GM20431 (cell line): ENCODE data around the gene RBM33.

Experiments used
- in situ Hi-C: fragments of 300-500 bp; cut with MseI, MboI; formaldehyde crosslinking; loops from one replicate; pipeline ENCODE4 v1.15.0; 2020; ENCODE audit warnings: low sequenced_read_pairs; ENCODE audit not compliant: unreplicated experiment

RBM33 gene

GRCh38 chr7:155714702-155715101 lies 70.2 kb downstream of the RBM33 start:
- in situ Hi-C loops, result no loop called here

DNA sequence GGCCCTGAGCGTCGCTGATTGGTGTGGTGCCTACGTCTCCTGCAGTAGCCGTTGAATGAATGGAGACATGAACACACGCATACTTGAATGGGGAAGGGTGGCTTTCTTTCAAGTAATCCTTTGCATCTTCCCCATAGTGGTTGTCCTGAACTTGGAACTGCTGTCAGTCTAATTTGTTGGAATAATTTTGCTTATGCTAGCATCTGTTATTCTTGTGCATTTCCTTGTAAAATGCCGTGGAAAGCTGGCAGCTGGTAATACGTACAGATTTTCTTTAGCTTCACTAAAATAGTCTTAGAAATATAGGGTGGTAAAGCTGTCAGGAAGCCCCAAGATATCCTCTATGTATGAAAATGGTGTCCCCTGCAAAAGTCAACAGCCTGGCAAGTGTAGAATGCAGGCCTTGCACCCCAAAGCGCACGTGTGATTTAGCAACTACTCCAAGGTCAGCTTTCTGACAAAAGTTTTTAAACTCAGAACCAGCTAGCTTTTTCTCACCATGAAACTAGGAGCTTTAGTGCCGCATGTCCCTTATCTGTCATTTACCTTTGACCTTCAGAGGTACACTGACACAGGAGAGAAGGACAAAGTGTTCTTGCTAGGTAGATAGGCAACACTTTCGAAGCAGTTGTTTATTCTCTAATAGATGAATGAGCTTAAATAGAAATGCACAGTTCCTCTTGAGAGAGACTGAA lies 70.8 kb downstream of the RBM33 start:
- in situ Hi-C loops, result no loop called here

DNA sequence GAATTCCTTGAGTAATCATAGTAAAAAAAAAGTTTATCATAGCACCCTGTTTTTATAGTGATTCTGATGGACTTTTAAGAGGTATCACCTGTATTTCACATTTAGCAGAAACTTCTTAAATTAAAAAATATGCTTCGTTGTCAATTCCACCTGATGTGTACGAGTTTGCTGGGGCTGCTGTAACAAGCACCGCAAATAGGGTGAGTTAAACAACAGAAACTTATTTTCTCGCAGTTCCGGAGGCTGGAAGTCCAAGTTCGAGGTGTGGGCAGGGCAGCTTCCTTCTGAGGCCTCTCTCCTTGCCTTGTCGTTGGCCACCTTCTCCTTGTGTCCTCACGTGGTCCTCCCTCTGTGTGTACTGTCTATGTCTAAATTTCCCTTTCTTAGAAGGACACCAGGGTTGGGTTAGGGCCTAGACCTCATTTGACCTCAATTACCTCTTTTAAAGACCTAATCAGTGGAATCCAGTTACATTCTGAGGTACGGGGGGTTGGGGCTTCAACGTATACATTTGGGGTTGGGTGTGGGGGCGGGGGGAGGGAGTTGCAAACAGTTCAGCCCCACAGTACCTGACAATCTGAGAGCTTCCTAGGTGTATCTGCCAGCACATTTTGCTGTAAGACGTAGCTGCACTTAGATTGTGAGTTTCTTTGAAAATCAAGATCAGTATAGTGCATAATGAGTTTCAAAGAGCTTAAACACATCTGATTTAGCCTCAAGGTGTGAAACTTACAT lies 72.7 kb downstream of the RBM33 start:
- in situ Hi-C loops, result no loop called here

DNA sequence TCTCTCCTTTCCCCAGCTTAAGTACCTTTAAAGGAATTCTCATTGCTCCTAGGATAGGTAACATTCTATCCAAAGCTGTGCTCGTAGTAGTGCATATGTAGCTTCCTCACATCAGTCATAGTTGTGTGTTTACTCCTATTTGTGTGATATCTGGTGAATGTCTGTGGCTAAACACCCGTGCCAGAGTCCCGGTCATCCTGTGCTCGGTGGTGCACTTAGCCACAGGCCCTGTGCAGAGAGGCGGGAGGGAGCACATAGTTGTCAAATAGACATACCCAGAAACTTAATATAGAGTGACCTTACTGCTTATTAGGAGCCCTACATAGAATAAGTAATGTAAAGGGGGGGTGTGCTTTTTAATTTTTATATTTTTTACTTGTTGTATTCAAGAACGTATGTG lies 76.6 kb downstream of the RBM33 start:
- in situ Hi-C loops, result no loop called here

DNA sequence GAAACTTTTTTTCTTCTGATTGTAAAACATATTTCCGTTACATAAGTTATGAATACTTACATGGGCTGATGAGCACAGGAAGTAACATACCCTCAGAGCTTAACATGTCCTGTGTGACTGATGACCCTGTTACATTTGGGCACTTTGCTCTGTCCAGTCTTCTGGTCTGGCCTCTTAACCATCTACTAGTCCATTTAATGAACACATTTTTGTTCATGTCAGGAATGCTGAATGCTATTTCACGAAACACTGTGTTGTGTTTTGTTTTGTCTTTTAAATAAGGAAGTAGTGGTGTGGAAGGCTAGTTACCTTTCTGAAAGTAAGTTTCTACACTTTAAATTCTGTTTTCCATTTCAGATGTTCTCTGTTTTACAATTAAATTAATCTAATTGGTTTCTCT lies 77.7 kb downstream of the RBM33 start:
- in situ Hi-C loops, result no loop called here

DNA sequence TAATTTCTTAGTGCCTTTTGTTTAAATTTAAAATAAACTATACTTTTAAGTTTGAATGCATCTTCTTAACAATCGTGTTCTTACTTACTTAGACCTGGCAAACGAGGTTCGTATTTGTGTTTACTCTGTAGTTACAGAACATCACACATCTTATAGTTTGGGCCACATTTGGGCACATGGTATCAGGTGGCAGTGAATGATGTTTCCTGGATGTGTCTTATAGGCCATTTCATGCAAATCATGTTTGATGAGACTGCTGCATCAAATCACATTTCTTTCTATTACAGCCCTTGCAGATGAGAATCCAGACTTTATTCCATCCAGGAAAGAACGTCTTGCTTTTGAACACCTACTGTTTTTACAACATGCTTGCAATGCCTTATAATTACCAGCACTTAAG lies 78.5 kb downstream of the RBM33 start:
- in situ Hi-C loops, result no loop called here

DNA sequence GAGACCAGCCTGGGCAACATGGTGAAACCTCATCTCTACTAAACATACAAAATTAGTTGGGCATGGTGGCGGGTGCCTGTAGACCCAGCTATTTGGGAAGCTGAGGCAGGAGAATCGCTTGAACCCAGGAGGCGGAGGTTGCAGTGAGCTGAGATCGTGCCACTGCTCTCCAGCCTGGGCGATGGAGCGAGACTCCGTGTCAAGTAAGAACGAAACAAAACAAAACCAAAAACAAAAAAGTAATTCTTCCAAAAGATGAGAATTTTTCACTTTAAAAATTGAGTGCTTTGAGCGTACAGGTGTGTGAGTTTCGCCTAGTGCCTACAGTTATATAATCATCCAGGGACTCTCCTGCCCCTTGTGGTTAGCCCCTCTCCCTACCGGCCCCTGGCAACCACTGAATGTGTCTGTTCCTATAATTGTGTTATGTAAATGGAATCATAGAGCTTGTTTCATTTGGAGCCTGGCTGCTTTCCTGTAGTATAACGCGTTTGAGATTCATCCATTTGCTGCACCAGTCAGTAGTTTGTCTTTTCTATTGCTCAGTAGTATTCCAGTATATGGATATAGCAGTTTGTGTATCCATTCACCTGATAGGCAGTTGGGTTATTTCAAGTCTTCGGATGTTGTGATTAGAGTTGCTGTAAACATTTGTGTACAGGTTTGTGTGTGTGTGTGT lies 80.0 kb downstream of the RBM33 start:
- in situ Hi-C loops, result loop anchor here (25.0 kb wide), 1 partner anchor 337 kb away; no protein-coding TSS in a partner anchor

DNA sequence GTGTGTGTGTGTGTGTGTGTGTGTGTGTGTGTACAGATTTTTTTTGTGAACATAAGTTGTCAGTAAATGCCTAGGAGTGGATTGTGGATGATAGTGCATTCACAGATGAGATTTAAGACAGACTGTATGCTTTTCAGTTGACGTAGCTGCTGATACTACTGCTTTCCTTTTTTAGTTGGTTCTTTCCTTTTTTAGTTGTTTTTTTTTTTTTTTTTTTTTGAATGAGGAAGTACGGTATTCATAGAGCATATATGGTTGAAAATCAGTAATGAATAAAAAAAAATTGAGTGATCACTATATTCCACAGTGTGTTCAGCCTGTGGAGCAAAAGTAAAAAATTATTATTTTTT lies 80.5 kb downstream of the RBM33 start:
- in situ Hi-C loops, result loop anchor here (25.0 kb wide), 1 partner anchor 338 kb away; no protein-coding TSS in a partner anchor

GRCh38 chr7:155727616-155728015 lies 83.2 kb downstream of the RBM33 start:
- in situ Hi-C loops, result loop anchor here (25.0 kb wide), 1 partner anchor 340 kb away; no protein-coding TSS in a partner anchor

- in situ Hi-C loops, result loop anchor here (25.0 kb wide), 1 partner anchor 341 kb away; no protein-coding TSS in a partner anchor
Observed at GRCh38 chr7:155728116-155728515, 83.7 kb downstream of the RBM33 start.

- in situ Hi-C loops, result loop anchor here (10.0 to 25.0 kb wide), 2 partner anchors 135 to 343 kb away; no protein-coding TSS in a partner anchor
Observed at GRCh38 chr7:155729847-155730246, 85.4 kb downstream of the RBM33 start.

DNA sequence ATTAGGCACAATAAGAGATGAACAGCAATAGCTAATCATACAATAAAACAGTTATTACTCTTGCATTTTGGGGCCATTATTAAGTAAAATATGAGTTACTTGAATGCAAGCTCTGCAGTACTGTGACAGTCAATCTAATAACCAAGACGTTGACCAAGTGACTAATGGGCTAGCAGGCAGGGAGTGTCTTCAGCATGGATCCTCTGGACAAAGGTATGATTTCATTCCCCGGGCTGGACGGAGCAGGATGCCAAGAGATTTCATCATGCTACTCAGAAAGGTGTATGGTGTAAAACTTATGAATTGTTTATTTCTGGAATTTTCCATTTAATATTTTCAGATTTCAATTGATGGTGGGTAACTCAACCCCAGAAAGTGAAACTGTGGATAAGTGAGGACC lies 86.9 kb downstream of the RBM33 start:
- in situ Hi-C loops, result loop anchor here (10.0 to 25.0 kb wide), 2 partner anchors 137 to 344 kb away; no protein-coding TSS in a partner anchor

- in situ Hi-C loops, result loop anchor here (10.0 to 25.0 kb wide), 2 partner anchors 137 to 345 kb away; no protein-coding TSS in a partner anchor
Observed at GRCh38 chr7:155731871-155732270, 87.4 kb downstream of the RBM33 start.

GRCh38 chr7:155732286-155732685 lies 87.8 kb downstream of the RBM33 start:
- in situ Hi-C loops, result loop anchor here (10.0 to 25.0 kb wide), 2 partner anchors 137 to 345 kb away; no protein-coding TSS in a partner anchor

DNA sequence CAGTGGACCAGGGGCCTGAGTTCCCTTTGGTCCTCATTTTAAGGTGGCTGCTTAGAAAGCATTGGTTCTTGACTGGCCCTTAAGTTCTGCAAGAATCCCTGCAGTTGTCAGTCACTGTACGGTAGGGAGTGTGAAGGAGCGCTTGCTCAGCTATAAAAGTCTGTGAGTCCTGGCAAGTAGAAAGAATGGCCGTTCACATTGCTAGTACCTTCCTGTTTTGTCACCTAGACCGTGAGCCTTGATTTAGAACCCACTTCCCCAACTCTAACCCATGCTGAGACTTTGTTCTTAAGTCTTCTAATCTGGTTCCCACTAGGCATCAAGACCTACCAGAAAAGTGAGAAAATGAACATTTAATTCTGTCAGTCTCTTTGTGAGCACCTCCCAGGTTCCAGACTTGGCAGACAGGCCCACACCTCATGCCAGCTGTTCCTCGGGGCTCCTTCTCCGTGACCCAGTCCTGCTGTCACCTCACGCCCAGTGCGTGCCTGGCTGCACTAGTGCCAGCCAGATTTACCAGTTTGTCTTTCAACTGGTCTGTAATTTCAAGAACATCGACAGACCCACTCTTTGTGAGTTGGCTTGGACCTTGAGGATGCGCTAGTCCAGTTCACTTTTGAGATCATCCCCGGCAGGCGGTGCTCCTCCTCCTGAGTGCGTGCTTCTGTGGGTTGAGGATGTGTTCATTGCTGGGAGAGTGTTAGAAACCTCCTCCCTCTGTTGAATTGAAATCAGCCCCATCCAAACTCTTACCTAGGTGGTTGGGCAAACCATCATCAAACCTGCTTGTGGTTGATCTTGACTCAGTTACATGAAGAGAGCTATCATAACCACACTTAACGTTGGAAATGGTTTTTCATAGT lies 89.4 kb downstream of the RBM33 start:
- in situ Hi-C loops, result loop anchor here (10.0 to 25.0 kb wide), 2 partner anchors 139 to 347 kb away; no protein-coding TSS in a partner anchor

DNA sequence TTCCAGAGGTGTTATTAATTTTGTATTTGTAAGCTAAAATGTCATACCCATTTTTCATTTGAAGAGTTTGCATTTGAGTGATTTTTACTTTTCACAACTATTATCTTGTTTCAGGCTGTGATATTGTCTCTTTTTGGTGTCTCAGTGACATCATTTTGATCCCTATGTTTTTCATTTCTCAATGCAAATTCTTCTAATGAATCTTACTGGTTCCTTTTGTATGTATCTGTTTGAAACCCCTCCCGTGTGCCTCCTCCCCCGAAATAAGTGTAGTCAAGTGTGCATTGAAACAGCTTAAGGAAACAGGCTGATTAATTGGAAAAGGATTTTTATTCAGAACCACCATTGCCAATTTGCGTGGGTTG lies 90.0 kb downstream of the RBM33 start:
- in situ Hi-C loops, result loop anchor here (10.0 to 25.0 kb wide), 2 partner anchors 140 to 347 kb away; no protein-coding TSS in a partner anchor

- in situ Hi-C loops, result loop anchor here (10.0 to 25.0 kb wide), 2 partner anchors 141 to 348 kb away; no protein-coding TSS in a partner anchor
Observed at GRCh38 chr7:155735442-155736115, 91.1 kb downstream of the RBM33 start.

DNA sequence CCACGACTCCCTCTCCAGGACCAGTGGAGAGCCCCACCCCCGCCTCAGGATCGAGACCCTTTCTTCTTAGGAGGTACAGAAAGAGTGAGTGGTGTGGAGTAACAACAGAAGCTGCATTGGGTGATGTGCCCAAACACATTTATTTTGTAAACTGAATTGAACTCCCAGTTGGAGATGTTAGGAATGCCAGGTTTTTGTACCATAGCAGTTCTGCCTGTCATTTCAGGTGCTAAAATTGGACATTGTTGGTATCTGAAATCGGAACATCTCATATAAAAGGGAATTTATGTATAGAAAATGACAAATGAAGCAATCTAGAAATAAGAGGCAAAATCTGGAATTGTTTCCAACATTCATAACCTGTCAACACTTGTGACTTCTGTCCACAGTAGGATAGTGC lies 93.1 kb downstream of the RBM33 start:
- in situ Hi-C loops, result loop anchor here (10.0 to 25.0 kb wide), 2 partner anchors 143 to 350 kb away; no protein-coding TSS in a partner anchor

- in situ Hi-C loops, result loop anchor here (10.0 to 25.0 kb wide), 2 partner anchors 143 to 351 kb away; no protein-coding TSS in a partner anchor
Observed at GRCh38 chr7:155738104-155738503, 93.6 kb downstream of the RBM33 start.
